GM18858 (cell line): Measurements from ENCODE around the gene PITHD1.
"Not testable (repeated sequence)": the region's sequence is repeated elsewhere in the genome, so short reads cannot be mapped to it uniquely, and the experiment has no call there.

Source experiments
- ATAC-seq: cut with Tn5 transposase; IDR thresholded peaks from one replicate; pipeline ENCODE4 v1.9.1; 2021; ENCODE audit not compliant: unreplicated experiment

The PITHD1 gene

GRCh38 chr1:23797478-23798448 lies 19.5 kb downstream of the PITHD1 start:
- ATAC-seq, result no peak

DNA sequence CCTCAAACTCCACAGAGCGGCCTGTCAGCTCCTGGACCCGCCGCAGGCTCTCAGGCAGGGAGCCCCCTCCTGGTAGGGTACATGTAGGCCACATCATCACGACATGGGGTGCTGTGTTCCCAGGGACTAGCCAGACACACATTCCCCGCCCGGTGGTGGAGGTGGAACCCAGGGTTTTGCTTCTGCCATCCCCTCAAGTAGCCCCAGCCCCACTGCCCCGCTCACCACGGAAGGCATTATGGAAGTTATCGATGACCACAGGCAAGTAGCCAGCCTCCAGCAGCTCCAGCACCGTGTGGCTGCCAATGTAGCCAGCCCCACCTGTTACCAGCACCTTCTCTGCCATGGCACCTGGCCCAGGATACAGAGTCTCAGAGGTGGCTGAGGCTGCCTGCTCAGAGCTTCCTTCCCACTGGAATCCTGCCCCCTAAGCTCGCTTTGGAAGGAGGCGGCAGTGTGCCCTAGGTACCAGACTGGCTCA lies 20.5 kb downstream of the PITHD1 start:
- no peak for ATAC-seq

GRCh38 chr1:23799255-23799569 lies 21.0 kb downstream of the PITHD1 start:
- ATAC-seq, result no peak

DNA sequence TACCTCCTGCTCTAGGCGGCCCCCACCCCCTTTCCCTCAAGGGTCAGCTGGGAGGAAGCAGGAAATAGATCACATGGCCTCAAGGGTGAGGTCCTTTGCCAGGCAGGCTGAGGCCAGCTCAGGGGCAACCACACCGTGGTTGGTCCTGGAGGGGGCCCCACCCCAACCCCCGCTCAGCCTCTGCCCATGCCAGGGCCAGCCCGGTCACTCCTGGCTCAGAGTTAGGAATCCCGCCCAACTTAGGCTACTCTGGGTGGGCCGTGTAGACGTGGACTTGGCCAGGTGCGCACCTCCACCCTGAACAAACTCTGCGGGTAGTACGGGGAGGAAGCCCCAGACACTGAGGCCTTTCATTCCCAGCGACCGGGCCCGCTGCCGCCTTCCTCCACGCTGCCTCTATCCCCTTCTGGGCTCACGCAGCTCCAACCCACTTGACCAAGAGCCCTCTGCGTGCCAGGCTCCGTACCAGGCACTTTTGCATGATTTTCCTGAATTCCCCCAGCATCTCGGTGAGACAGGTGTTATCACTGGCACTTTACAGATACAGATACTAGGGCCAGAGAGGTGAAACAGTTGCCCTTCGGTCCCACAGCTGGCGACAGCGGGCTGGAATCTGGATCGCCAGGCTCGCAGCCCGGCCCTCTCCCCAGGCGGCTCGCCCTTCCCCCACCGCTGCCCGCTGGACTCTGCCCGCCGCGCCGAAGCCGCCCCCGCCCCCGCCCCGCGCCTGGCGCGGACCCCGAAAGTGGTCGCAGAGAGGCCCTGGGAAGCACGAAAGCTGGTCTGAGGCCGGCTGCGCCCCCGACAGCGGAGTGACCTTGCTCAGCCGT lies 21.6 kb downstream of the PITHD1 start:
- ATAC-seq, result no peak

DNA sequence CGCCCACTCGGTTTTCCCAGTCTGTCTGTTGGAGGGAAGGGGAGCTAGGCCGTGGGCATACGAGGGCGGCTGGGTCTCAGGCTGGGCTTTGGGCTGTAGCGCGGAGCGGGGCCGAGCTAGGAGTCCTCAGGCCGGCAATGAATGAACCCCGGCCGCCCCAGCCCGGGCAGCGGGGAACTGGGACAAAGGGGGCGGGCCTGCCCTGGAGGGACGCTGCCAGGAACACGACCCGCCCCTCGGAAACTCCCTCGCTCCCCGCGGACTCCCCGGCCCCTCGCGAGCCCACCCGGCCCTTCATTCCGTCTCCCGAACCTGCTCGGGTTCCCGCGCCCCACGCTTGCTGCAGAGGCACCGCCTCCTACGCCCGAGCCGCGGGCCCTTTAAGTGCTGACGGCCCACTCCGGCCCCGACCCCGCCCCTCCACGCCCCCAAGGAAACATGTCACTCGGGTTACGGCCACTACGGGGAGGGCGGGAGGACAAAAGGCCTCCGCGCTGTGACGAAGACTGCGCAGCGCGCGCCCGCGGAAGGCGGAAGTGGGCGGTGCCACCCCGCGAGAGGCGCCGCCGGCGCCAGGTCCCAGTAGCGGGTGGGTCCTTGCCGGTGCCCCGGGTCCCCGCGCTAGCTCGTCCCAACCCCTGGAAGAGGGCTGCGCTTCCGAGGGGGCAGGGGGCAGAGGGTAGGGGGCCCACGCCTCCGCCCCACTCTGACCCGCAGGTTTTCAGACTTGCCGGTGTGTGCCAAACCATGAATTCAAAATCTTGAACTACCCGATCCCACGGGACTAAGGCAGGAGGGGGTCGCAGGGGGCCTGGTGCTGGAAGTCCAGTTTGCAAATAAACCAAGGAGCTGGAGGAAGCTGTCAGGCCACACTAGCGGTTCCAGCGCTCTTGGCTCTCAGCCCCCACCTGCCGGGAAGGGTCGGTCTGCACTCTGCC lies 22.5 kb downstream of the PITHD1 start, which contains the start of gene GALE:
GALE (minus strand) TSS at position 355 of the 938 bp plus-strand sequence. CDS start 1,747 bp downstream, outside the sequence.
- ATAC-seq, result no peak

DNA sequence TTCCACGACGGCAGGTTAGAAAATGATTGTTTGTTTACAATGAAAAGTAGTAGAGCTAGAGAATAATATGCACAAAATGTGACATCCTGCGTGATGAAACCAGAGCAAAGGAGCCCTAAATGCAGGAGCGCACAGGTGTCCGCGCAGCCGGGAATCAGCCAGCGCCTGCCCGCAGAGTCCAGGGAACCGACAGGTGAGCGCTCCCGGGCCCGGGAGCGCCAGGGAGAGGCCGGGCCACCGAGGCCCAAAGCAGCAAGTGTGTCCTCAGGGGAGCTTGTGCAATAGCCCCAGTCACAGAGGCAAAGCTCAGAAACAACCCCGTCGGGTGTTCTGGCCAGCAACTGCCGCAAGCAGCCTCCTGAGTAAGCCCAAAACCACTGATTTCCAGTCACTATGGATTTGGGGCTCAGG lies 23.1 kb downstream of the PITHD1 start:
- no peak for ATAC-seq

DNA sequence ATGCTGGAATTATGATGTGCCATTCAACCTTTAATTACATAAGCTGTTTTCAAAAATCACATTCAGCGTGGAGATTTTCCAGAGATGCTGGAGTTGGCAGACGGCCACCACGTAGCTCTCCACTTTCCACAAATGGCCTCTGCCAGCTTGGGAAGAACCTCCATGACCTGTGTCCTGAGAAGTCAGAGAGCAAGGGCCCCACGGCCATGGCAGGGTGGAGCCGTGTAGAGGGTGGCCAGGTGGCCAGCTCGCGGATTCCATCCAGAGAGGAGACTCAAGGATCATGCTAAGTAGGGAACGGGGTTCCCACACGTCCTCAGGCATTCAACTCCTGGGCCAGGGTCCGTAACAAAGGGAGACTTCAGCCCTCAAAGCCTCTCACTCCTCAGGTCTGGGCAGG lies 23.7 kb downstream of the PITHD1 start:
- no peak for ATAC-seq

- not testable (repeated sequence) for ATAC-seq
Observed at GRCh38 chr1:23802809-23803342, 24.7 kb downstream of the PITHD1 start.

DNA sequence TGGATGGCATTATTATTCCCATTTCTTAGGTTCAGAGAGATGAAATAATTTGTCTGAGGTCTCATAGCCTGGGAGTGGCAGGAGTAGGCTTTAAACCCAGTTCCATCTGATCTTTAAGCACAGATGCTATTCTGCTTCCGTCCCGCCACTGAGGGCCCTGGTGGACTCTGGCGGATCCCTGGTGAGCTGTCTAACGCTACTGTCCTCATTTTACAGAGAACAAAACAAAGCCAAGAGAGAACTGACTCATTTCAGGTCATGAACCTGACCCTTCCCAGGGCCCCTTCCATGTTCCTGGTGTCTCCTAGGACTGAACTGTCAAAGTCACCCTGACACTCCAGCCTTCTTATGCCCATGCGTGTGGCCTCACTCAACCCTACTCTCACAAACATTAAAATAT lies 25.5 kb downstream of the PITHD1 start:
- no peak for ATAC-seq

DNA sequence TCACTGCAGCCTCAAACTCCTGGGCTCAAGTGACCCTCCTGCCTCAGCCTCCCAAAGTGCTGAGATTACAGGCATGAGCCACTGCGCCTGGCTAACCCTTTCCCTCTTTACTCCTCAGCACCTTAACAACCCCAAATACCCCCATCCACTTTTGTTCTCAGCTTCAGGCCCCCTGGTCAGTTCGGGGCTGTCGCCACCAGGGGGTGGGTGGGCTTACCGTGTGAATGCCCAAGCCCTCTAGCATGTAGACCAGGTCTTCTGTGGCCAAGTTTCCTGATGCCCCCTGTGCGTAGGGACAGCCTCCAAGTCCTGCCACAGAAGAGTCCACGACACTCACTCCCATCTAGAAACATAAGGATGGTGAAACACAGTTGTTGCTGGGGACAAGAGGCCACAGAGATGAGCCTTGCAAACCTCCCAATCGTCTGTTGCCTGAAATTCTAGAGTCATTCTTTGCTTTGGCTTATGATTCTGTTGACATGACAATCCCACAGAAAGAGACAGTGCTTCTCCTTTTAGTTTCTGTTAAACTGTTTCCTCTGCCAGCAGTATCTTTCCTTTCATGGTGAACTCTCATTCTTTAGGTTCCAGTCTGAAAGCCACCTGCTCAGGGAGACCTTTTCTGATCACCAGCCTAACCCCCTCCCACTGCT lies 26.1 kb downstream of the PITHD1 start:
- ATAC-seq, result no peak

DNA sequence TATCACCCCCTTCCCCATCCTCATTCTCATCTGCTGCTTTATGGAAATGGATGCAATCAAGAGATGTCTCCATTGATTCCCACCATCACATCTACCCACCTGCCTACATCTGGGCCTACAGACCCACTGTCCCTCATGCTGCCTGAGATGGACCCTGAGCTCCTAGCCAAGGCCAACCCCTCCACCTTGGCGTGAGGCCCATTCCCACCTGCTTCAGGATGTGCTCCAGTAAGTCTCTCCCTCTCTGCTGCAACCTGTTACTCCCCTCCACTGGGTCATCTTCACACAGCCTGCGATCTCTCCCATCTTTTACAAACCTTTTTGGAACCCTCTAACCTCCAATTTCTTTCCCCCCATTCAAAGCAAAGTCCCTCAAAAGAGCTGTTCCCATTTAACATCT lies 26.8 kb downstream of the PITHD1 start:
- ATAC-seq, result no peak

GRCh38 chr1:23806280-23806679 lies 28.1 kb downstream of the PITHD1 start:
- no peak for ATAC-seq

DNA sequence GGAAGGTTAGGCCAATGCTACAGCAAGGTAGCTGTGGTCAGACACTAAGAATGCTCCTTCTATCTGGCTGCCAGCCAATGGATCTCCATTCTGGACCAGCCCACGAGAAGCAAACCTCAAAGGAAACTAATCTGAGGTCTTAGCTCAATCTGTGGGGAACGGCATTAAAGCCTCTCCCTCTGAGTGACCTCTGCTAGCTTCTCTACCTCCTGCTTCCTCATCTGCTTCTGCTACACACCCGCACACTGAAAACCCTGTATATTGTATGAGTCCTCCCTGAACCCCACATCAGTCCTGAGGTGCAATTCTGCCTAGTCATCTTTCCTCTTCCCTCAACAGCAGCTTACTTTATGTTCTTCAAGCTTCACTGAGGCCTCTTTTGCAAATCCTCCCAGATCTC lies 29.2 kb downstream of the PITHD1 start:
- no peak for ATAC-seq

- no peak for ATAC-seq
Observed at GRCh38 chr1:23809751-23810171, 31.5 kb downstream of the PITHD1 start.

DNA sequence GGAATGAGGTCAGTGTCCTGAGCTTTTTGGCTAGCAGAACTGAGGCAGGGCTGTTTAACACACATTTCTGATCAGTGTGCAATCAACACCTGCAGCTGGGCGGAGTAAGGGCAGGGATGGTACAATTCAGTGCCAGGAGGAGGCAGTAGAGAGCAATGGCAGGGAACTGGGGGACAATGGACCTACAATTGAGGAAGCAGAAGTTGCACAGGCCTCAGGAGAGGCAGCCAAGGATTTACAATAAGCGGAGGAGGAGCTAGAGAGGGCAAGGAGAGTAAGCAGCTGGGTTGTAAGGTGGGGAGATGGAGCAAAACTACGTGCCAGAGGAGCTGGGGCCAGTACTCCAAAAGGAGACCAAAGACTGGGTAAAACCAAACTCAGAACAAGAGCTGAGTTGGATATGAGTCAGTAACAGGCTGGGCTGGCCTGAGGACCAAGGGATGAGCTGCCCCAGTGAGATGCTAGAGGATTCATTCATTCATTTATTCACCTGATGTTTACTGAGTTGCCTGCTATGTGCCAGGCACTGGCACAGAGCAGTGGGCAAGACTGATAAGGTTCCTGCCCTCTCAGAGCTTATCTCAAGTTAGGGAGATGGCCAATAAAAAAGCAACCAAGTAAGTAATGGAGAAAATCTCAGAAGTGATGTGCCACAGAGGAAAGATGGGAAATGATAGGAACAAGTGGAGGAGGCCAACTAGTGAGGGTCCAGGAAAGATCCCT lies 32.8 kb downstream of the PITHD1 start:
- no peak for ATAC-seq

GRCh38 chr1:23814016-23814415 lies 35.8 kb downstream of the PITHD1 start:
- no peak for ATAC-seq

- ATAC-seq, result no peak
Observed at GRCh38 chr1:23816361-23816760, 38.1 kb downstream of the PITHD1 start.

- ATAC-seq, result no peak
Observed at GRCh38 chr1:23816906-23817305, 38.7 kb downstream of the PITHD1 start.

GRCh38 chr1:23817633-23818032 lies 39.4 kb downstream of the PITHD1 start:
- ATAC-seq, result no peak
